HG03460 (cell line): ENCODE data around the gene RTKN2.
A peak's percentile ranks its signal among the peaks of the same experiment; 100 is the strongest.

ENCODE experiments used
- ATAC-seq: cut with Tn5 transposase; IDR thresholded peaks from one replicate; pipeline ENCODE4 v1.9.1; 2021; ENCODE audit not compliant: unreplicated experiment

RTKN2 gene

DNA sequence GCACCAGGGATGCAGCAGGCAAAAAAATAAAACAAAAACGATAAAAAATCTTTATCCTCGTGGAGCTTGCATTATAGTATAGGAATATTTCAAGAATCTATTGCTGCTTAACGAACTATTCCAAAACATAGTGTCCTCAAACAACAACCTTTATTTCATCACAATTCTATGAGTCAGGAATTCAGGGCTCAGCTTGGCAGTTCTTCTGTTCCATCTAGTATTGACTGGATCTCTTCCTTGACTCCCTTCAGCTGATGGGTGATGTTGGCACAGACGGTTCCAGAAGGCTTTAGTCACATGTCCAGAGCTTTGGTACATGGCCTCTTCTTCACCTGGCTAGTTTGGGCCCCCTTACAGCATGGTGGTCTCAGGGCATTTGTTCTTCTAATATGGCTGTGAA lies 88.0 kb downstream of the RTKN2 start:
- ATAC-seq, result no peak

DNA sequence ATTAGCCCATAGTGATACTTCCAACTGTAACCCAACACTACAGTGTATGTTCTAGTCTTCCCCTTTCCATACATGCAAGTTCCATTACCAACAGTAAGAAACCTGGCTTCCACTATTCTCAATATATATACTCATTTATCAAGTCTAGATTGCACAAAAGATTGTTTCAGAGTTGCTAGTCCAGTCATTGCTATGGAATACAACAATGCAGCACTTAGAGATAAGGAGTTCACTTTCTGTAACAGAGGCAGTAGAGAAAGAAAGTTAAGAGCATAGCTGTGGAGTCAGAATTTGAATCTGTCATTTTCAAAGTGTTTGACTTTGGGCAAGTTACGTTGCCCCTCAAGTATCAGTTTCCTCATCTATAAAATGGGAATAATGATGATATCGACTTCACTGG lies 90.1 kb downstream of the RTKN2 start:
- ATAC-seq, result no peak

DNA sequence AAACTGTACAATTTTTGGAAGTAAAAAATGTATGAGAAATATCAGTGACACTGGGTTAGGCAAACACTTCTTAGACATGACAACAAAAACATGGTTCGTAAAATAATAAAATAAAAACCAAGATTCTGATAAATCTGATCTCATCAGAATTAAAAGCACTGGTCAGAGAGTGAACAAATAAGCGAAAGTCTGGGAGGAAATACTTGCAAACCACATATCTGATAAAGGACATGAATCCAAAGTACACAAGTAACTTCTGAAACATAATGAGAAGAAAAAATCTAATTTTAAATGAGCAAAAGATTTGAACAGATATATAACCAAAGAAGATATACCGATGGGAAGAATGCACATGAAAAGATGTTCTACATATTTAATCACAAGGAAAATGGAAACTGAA lies 91.5 kb downstream of the RTKN2 start:
- no peak for ATAC-seq

DNA sequence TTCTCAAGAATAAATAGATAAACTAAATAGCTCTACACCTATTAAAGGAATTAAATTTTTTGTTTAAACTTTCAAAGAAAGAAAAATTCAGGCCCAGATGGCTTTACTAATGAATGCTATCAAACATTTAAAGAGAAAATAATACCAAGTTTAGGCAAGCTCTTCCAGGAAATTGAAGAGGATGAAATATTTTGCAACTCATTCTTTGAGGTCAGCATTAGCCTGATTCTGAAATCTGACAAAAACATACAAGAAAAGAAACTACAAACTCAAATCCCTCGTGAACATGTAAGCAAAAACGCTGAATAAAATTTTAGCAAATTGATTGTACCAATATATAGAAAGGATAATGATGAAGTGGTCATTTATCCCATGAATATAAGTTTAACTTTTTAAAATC lies 93.4 kb downstream of the RTKN2 start:
- ATAC-seq, result no peak

DNA sequence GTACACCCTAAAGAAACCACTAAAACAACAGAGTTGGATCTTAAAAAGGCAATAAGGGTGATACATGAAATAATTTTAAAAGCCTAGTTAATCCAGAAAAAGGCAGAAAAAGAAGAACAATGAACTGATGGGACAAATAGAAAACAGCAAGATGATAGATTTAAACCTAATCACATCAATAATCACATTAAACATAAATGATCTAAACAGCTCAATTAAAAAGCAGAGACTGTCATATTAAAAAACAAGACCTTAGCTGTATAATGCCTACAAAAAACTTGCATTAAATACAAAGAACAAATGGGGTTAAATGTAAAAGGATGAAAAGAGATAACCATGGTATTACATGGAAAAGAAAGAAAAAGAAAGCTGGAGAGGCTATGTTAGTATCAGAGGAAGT lies 96.2 kb downstream of the RTKN2 start:
- no peak for ATAC-seq

DNA sequence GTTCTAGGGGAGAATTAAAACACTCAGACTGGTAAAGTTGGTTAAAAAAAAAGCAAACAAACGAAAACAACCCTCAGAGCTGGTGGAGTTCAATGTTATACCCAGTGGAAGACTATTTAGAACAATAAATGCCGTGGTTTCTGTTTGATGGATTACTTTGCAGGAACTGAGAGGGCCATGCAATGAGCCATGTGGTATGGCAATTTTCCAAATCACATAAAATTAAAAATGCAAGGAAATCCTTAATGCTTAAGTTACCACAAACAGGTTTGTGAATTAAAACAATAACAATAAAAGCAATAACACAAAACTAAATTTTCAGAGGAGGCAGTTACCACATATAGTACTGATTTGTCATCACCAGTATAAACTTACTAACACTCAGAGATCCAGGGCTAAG lies 96.9 kb downstream of the RTKN2 start:
- no peak for ATAC-seq

DNA sequence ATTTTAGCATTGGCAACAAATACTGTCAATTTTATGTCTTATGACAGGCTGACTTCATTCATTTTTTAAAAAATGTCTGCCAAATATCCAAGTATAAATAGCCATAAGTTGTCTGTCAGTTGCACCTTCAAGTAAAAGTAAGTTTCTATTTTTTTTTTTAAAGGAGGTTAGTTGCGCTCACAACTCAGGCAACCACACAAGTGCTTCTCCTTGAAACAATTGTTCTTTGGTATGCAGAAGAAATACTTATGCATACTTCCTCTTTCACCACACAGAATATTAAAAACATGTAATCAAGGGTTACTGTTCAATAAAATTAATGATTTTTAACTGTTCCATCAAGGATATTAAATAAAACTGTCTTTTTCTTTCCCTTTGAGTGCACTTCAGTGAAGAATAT lies 97.9 kb downstream of the RTKN2 start:
- ATAC-seq, result no peak

DNA sequence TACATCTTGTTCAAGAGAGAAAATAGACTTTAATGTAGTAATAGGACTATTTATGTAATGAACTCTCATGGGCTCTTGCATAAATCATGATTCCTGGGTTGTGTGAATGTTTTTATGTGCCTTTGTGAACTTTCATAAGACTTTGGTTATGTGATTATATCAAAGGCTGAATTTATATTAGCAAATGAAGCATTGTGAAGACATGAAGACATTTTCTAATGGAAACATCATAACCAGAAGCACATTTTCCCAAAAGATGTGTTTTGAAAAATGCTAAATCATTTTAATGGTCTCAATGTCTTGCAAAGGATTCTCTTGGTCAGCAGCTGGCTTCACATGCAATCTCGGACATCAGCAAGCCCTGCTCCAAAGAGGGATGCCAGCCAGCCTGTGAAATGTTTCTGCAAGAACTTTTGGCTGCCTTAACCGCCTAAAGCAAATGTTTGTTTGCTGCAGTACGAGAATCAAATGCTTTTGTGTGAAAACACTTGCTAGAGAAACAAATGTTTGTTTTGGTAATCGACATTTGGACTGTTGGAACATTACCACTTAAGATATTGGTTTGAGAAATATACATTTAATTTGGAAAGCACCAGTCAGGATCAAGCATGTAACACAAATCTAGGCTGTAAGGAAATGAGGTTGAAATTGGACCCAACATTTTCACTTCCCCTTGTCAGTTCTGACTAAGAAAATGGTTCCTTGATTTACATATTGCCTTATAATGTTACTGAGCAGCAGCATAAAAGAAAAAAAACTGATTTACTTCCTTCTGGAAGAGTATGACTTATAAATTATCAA lies 102.1 kb downstream of the RTKN2 start:
- ATAC-seq, result peak; percentile 93

DNA sequence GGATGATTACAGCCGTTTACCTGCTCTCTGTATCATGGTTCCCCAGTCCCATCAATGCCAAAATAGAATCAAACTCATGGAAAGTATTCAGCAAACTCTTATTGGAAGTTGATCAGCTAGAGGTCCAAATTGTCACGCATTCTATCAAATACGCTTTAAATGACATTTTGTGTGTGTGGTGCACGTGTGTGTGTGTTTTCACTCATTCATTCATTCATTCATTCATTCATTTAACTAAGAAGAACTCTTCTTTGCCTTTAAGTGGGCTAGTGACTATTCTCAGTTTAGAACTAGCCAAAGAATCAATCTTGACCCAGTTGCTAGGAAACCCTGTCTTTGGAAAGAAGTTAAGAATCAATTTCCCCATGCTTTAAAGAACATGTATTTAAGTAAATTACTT lies 102.8 kb downstream of the RTKN2 start:
- ATAC-seq, result no peak

DNA sequence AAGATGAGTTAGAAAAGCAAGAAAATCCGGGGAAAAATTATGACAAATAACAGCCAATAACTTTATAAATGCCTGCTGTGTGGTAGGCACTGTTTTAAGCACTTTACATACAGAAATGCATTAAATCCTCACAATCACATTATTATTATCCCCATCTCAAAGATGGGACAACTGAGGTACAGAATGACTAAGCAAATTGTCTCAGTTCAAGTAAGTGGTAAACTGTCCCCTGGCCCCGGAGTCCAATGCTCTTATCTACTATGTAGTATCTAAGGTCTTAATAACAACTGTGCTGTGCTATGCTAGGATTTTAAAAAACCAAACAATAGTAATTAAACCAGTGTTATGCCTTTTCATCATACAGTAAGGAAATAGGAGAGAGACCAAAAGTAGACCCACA lies 105.6 kb downstream of the RTKN2 start:
- ATAC-seq, result no peak

DNA sequence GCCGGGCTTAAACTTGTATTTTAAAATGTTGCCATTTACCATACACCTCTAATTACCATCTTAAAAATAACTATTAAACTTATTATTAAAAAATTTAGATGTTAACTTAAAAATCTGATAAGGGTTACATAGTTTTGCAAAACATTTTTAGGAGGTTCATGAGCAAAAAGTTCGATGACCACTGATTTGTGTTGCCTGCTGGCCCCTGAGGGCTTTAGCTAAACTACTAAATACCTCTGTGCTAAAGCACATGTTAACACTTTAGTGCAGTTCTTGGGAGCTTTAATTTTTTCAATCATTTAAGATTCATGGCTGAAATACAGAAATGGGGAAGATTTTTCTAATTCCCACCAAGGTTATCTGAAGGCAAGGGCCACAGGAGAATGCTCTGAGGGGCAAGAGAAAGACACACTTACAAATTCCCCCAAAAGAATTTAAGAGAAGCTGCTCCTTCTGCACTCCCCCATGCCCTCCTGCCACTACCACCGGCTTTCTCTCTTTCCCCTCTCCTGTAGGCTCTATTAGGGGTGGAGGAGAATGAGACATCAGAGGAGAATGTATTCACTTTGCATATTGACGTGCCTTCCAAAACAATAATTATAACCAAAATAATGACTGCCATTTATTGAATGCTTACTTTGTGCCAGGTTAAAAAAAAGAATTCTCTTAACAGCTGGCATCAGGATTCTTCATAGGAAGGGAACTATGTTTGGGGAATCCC lies 106.2 kb downstream of the RTKN2 start:
- ATAC-seq, result no peak

DNA sequence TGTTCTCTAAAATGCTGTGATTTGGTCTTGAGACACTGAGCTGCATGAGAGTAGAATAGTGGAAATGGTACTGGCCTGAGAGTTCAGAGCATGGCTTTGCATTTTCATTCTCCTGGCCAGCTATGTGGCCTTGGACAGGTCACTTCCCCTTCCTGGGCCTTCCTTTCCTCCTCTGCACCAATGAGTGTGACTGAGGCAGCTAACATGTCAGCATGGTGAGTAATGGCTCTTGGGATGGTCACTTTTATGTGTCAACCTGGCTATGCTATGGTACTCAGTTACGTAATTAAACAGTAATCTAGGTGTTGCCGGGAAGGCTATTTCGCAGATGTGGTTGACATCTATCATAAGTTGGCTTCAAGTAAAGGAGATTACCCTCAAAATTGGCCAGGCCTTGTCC lies 109.3 kb downstream of the RTKN2 start:
- no peak for ATAC-seq

DNA sequence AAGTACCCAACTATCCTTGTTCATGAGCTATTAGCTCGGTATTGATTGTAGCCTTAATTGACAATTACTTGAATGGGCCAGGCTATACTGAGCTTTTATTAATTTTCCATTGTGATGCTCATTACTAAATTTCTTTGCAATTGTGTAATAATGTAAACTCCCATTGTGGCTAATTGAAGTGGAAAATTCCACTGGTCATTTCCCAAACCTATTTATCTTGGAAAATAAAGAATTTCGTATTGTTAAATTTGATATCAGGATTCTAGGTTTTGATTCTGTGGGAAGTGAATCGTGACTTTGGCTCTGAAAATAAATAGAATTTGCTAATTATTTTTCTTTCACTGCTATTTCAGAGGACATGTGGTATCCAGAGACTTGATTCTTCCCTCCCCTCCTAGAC lies 111.0 kb downstream of the RTKN2 start:
- ATAC-seq, result no peak

DNA sequence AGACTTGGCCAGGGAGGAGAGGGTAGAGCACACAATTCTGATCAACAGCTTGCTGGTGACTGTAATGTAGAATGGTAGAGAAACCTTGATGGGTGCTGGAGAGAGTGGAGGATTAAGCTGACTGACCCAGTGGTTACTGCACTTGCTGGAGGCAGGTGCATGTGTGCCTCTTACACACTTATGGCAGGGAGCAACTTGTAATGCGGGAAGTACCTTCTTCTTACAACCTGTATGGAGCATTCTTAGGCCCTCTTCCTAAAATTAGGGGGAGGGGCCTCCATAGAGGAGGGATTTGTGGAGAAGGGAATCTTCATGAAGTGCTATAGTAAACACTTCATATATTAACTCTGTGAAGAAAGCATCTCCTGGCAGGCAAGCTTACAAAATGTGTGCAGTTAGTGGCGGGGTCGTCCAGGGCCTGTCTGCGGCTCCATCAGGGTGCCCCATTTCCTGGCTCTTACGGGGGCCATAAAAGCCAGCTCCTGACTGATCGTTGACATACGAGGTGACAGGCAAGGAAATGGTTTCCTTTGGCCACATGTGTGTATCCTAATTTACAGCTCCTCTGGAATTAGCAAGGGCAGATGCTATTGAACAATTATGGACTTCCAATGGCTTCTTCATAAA lies 113.5 kb downstream of the RTKN2 start:
- ATAC-seq, result no peak

DNA sequence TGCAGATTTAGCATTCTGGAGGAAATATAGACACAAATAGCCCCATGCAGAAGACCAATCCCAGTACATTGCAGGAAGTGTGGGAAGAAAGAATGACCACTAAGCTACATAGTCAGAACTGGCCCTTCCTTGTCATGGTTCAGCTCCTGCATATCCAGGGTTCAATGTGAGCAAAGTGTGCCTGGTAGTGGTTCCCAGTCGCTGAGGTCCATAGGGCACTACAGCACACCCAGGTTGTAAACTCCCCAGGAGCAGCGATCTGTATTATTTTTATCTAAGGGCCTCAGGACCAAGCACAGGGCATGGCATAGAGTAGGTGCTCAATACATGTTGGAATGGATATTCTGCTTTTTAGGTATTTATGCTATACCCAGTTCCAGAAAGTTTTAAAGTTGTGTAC lies 114.4 kb downstream of the RTKN2 start:
- ATAC-seq, result no peak

DNA sequence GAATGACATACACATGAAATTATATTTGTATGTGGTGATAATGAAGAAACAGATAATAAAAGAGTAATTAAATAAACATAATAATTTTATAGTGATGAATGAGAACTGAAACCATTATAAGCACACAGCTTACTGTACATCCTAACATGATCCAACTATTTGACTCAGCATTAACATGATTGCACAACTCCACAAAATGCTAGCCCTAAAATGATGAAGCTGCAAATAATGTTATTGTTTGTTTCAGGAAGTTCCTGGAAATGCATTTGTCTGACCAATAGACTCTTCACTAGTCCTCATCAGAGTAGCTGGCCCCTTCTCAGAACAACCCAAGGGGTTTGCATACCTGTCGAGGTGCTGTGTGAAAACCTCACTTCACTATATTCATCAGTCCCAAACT lies 115.5 kb downstream of the RTKN2 start:
- no peak for ATAC-seq

DNA sequence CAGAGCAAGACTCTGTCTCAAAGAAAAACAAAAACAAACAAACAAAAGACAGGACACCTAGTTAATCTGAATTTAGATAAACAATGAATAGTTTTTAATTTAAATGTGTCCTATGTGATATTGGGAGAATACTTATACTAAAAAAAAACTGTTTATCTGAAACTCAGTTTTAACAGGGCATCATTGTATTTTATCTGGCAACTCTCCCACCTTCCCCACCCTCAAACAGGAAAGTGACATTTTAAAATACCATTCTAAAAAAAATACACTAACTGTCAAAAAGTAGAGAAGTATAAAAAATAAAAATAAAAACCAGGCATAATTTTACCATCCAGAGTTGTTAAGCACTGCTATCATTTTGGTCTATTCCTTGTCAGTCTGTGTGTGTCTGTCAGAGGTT lies 119.0 kb downstream of the RTKN2 start:
- no peak for ATAC-seq

DNA sequence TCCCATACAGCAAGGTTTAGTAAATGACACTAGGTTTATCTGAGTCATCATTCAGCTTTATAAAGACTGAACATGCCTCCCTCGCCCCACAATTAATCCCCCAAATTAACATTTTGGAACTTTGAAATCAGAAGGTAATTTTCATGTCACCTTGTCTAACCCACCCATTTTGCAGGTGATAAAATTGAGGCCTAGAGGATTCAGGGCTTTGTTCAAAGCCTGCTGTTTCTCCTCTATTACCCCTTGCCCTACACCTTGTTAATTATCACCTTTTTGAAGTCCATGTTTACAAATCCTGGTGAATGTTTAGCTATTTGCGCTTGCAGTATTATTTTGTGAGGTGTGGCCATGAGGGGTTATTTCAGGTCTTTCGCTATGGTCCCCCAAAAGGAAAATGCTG lies 120.5 kb downstream of the RTKN2 start:
- no peak for ATAC-seq

DNA sequence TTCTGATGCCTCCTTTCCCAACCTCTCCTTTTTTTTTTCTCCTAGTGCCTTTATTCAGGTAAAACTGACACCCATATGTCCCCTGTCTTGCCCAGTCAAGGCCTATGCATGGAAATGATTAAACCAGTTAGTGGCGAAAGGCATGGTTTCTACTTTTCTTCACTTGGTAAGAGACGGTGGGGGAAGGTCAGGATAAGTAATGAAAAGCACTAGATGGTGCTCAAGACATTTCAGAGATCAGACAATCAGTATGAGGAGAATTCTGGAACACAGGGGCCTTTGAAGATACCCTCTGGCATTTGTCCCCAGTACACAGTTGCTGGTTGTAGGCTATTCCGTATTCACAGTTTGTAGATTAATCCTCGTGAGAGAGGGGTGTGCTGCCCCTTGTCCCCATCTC lies 121.2 kb downstream of the RTKN2 start:
- ATAC-seq, result no peak

DNA sequence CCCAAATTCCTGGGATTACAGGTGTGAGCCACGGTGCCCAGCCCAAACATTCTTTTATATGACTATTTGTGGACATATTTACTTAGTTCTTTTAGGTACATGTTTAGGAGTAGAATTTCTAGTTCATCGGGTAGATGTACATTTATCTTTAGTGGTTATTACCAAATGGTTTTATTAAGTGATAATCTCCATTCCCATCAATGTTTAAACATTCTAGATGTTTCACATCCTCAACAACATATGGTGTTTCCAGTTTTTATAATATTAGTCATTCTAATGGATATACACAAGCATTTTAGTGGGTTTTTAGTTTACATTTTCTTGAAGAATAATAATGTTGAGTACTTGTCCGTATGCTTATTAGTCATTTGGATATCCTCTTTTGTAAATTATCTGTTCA lies 131.7 kb downstream of the RTKN2 start:
- no peak for ATAC-seq

DNA sequence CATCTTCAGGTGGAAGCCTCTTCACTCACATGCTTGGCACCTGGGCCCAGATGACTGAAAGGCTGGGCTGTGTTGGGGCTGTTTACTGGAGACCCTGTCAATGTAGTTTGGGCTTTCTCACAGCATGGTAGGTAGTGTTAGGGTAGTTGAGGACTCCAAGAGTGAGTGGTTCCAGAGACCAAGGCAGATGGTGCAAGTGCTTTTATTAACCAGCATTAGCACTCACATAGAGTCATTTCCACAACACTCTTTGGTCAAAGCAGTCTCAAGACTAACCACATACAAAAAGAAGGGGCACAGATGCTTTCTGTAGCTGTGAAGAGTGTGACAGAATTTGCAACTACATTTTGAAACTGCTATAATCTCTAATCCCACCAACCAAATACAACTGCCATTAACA lies 135.0 kb downstream of the RTKN2 start:
- ATAC-seq, result peak; percentile 98
